ENCODE results near the gene CHCHD3.
"Not testable (repeated sequence)": the region's sequence is repeated elsewhere in the genome, so short reads cannot be mapped to it uniquely, and the experiment has no call there.

The CHCHD3 gene

GRCh38 chr7:132956556-132956955 is 125.3 kb downstream of the CHCHD3 start:
- no peak for DNase-seq

- DNase-seq = no peak
Measured at GRCh38 chr7:132953468-132953867, 128.4 kb downstream of the CHCHD3 start.

- no peak for DNase-seq
Measured at GRCh38 chr7:132950725-132951124, 131.2 kb downstream of the CHCHD3 start.

- DNase-seq = no peak
Measured at GRCh38 chr7:132947011-132947410, 134.9 kb downstream of the CHCHD3 start.

GRCh38 chr7:132944774-132945173 is 137.1 kb downstream of the CHCHD3 start:
- no peak for DNase-seq

GRCh38 chr7:132943645-132944044 is 138.2 kb downstream of the CHCHD3 start:
- DNase-seq = no peak

- no peak for DNase-seq
Measured at GRCh38 chr7:132942701-132943100, 139.2 kb downstream of the CHCHD3 start.

- DNase-seq = no peak
Measured at GRCh38 chr7:132941905-132942304, 140.0 kb downstream of the CHCHD3 start.

- DNase-seq = no peak
Measured at GRCh38 chr7:132941428-132941827, 140.5 kb downstream of the CHCHD3 start.

GRCh38 chr7:132940084-132940483 is 141.8 kb downstream of the CHCHD3 start:
- no peak for DNase-seq

- no peak for DNase-seq
Measured at GRCh38 chr7:132939495-132939894, 142.4 kb downstream of the CHCHD3 start.

- DNase-seq = no peak
Measured at GRCh38 chr7:132937286-132937685, 144.6 kb downstream of the CHCHD3 start.

- DNase-seq = no peak
Measured at GRCh38 chr7:132935608-132936007, 146.3 kb downstream of the CHCHD3 start.

GRCh38 chr7:132934017-132934416 is 147.9 kb downstream of the CHCHD3 start:
- DNase-seq = no peak

- no peak for DNase-seq
Measured at GRCh38 chr7:132933072-132933458, 148.8 kb downstream of the CHCHD3 start.

GRCh38 chr7:132932296-132933071 is 149.4 kb downstream of the CHCHD3 start:
- DNase-seq = no peak

GRCh38 chr7:132930881-132931280 is 151.0 kb downstream of the CHCHD3 start:
- DNase-seq = peak in 4 of 56 donors; percentile 2 to 7 (median 4)

- DNase-seq = not testable (repeated sequence)
Measured at GRCh38 chr7:132929944-132930343, 151.9 kb downstream of the CHCHD3 start.

- no peak for DNase-seq
Measured at GRCh38 chr7:132919771-132920170, 162.1 kb downstream of the CHCHD3 start.

GRCh38 chr7:132915647-132916046 is 166.2 kb downstream of the CHCHD3 start:
- DNase-seq = no peak

GRCh38 chr7:132910657-132911056 is 171.2 kb downstream of the CHCHD3 start:
- no peak for DNase-seq

- DNase-seq = no peak
Measured at GRCh38 chr7:132907380-132907940, 174.4 kb downstream of the CHCHD3 start.

GRCh38 chr7:132906193-132906835 is 175.6 kb downstream of the CHCHD3 start:
- peak in 11 of 56 donors; percentile 1 to 15 (median 8) for DNase-seq

Data from nucleus accumbens (tissue), 56 donors.